GM19438 (cell line): ENCODE data around the gene ATP5MC3.

Experiments used
- ATAC-seq: cut with Tn5 transposase; IDR thresholded peaks from one replicate; pipeline ENCODE4 v1.9.1; 2021; ENCODE audit warnings: low read depth; ENCODE audit not compliant: unreplicated experiment

ATP5MC3 gene

GRCh38 chr2:175126661-175127060, 54.8 kb downstream of the ATP5MC3 start:
- no peak for ATAC-seq
